GM08714 (cell line): ENCODE data around the gene TMCO6.
"Not testable (repeated sequence)": the region's sequence is repeated elsewhere in the genome, so short reads cannot be mapped to it uniquely, and the experiment has no call there.

Source experiments
- H3K4me3 ChIP-seq: fragments of 200-500 bp; sonication (Bioruptor generic); 2 replicates; pipeline ENCODE4 v1.5.1; 2014; ENCODE audit warnings: mild to moderate bottlenecking, low read length, inconsistent platforms
- ZNF274 ChIP-seq: IDR thresholded peaks from 2 replicates; pipeline ENCODE4 v1.6.1; 2012; ENCODE audit warnings: mild to moderate bottlenecking, low read depth, low read length

Gene TMCO6

DNA sequence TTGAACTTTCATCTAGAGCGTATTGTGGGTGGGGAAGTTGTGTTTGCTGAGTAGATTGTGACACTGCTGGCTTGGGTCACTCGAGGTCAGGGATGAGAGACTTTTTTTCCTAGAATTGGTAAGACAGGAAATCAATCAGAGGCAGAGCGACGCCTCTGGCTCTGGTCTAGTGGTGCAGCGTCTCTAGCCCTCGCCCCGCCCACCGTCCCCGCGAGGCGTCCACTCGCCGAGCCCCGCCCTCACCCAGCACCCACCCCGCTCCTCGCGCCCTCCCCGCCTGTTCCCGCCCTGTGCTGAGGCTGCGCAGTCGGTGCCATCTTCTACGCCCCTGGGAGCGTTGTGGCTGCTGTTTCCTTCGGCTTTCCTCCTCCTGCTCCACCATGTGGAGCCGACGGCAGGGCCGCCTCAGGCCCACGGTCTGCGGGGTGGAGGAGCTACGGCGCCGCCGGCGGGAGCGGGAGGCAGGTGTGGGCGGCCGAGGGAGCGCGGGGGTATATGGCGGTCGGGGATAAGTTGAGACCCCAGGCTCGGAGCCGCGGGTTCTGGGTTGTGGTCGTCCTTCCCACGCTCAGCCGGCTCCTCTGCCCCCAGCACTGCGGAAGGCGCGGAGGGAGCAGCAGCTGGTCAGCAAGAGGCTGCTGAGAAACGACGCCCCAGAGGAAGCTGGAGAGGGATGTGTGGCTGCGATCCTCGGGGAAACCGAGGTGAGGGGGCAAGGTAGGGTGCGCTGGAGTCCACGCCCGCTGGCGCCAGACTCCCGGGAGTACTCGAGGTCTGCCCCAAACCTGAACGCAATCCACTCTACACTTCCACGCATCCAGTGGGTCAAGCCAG, at the start of gene TMCO6:
Gene TMCO6 (plus strand): TSS at position 304 of the 834 bp plus-strand sequence. CDS start 77 bp downstream, at position 381.
- peak within 1 kb of the TSS; percentile 73 for H3K4me3 ChIP-seq
- TF ChIP-seq ZNF274, result no peak

DNA sequence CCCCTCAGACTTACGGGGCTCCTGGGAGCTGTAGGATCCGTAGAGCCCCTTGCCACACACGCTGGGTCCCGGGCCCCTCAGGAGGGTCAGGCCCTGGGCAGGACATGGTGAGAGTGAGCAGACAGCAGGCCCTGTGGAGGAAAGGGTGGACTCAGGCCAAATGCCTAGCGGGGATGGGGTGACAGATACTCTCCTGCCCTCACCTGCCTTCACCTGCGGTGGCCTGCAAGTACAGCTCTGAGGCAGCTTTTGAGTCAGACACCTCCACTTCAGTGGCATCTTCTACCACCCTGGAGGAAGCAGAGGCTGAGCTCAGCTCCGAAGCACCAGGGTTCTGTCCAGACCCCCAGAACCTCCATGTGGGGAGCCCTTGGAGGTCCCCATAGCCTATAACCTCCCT, 48.4 kb upstream of the TMCO6 start:
- H3K4me3 ChIP-seq, result no peak overlapping the region
- TF ChIP-seq ZNF274, result no peak

DNA sequence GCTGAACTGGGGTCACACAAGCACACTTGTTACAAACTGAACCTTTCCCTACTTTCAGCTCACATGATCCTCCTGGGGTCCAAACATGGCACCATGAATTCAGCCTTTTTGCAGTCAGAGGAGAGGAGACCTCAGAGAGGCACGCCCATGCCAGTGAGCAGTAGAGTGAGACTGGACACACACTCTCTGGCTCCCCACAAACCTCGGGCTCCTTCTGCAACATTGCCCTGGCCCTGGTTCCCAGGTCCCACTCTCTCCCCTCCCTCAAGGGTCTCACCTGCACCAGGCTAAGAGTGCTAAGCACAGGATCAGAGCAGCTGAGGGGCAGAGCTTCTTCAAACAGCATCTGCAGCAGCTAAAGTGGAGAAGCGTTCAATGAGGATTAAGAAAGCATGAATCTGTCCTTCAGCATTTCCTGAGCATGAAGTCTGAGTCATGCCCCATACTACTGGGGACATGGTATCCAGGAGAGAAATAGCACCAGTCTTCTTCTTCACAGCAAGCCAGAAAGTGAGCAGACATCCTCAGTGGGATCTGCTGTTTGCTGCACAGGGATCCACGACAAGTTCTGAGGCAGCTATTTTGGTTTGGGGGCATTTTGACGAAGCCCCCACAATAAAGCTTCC, 47.4 kb upstream of the TMCO6 start:
- H3K4me3 ChIP-seq, result no peak overlapping the region
- no peak for TF ChIP-seq ZNF274

DNA sequence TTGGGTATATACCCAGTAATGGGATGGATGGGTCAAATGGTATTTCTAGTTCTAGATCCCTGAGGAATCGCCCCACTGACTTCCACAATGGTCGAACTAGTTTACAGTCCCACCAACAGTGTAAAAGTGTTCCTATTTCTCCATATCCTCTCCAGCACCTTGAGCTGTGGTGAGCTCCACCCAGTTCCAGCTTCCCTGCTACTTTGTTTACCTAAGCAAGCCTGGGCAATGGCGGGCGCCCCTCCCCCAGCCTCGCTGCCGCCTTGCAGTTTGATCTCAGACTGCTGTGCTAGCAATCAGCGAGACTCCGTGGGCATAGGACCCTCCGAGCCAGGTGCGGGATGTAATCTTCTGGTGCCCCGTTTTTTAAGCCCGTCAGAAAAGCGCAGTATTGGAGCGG, 46.2 kb upstream of the TMCO6 start:
- not testable (repeated sequence) for H3K4me3 ChIP-seq

DNA sequence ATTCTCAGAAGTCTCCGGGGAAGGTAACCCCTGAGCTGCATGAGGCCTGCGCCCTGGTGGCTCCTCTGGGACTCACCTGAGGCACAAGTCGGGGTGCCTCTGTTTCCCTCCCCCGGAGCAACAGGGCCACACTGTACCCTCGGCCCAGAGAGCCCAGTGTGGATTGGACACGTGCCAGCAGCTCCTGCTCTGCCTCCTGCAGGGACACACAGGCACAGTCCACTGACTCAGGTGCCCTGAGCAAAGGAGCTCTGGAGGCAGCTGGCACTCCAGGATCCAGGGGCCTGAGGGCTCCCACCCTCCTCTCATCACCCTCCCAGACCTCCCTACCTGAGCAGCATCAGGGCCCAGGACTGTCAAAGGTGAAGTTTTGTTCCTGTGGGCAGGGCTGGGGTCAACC, 45.1 kb upstream of the TMCO6 start:
- H3K4me3 ChIP-seq, result no peak overlapping the region
- TF ChIP-seq ZNF274, result no peak

DNA sequence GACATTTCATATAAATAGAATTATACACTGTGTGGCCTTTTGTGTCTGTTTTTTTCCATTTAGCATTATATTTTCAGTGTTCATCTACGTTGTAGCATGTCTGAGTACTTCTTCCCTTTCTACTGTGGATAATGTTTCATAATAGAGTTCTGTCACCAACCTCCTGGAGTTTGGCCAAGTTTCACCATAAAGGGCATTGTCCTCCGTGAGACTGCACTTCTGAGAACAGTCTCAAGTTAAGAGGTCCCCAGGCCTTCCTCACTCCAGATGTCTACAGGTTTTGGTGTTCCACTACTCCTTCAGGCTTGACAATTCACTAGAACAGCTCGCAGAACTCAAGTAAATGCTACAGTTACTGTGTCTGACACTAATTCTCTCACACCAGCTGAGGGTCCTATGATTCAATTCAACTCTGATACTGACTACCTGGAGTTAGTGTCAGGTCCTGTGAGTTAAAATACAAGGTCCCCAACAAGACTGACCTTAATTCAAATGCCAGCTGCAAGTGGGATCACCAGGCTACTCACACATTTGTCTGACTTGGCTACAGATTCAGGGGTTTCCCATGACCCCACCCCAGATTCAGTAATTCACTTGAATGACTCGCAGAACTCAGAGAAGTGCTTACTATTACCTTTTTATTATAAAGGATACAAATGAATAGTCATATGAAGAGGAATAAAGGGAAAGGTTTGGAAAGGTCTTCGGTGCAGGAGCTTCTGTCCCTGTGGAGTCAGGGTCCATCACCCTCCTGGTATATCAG, 43.5 kb upstream of the TMCO6 start:
- TF ChIP-seq ZNF274, result no peak

DNA sequence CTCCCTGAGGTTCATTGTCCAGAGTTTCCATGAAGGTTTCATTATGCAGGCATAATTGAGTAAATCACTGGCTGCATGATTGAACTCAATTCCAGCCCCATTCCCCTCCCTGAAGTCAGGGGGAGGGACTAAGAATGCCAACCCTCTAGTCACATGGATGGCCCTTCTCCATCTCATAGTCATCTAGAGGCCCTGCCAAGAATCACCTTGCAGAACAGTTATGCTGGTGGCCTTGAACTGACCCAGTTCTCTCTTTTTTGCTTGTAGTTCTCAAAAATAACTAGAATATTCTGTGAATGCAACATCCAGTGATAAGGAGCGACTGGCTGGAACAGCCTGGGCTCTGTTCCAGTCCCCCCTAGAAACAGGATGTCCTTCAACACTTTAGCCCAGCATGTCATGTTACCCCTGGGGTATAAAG, 42.9 kb upstream of the TMCO6 start:
- H3K4me3 ChIP-seq, result no peak overlapping the region
- TF ChIP-seq ZNF274, result no peak

More for the DNA sequence above, 43.5 kb upstream of the TMCO6 start:
- no peak overlapping the region for H3K4me3 ChIP-seq

DNA sequence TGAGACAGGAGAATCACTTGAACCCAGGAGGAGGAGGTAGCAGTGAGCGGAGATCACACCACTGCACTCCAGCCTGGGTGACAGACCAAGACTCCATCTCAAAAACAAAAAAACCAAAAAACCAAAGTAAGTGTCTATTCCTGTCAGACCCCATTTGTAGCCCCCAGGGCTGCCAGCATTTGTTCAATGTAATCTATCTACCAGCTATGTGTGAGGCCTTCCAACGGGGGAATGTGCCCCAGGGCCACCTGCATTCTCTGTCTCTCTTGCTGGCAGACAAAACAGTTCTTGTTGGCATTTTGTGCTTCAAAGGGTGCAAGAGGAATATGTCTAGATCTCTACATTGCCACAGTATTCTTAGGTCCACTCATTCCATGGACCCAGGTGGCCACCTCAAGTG, 40.4 kb upstream of the TMCO6 start:
- no peak for TF ChIP-seq ZNF274
- H3K4me3 ChIP-seq, result no peak overlapping the region

DNA sequence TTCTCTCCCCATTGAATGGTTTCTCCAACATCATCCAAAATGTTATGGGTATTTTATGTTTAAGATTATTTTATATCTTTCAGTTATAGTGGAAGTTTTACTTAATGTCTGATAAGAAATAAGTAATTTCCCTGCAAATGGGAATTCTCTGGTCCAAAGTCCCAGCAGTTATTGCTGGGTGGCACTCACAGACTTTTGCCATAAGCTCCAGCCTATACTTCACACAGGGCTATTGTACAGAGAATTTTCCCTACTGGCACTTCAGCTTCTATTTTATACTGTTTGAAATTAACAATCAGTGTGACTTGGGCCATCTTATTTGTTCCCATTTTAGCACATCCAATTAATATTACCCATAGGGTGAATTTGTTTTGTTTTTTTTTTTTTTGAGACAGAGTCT, 39.2 kb upstream of the TMCO6 start:
- no peak overlapping the region for H3K4me3 ChIP-seq

DNA sequence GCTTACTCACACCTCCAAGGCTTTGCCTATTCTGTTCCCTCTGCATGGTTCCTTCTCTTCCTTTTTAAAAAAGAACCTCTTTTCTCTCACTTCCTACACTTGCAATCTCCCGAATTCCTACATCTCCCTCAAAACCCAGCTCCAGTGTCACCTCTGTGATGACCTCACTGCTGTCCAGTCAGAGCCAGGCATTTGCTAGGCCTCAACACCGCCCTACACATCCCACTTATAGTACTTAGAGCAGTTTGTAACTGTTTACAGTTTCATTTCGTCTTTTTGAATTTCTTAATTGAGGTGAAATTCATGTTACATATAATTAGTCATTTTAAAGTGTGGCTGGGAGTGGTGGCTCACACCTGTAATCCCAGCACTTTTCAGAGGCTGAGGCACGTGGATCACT, 37.1 kb upstream of the TMCO6 start:
- TF ChIP-seq ZNF274, result no peak
- H3K4me3 ChIP-seq, result no peak overlapping the region

More for the DNA sequence above, 39.2 kb upstream of the TMCO6 start:
- no peak for TF ChIP-seq ZNF274

DNA sequence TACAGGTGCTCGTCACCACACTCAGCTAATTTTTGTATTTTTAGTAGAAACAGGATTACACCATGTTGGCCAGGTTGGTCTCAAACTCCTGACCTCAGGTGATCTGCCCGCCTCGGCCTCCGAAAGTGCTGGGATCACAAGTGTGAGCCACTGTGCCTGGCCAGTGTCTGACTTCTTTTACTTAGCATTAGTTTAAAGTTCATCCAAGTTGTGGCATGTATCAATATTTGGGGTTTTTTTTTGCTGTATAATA, 35.9 kb upstream of the TMCO6 start:
- H3K4me3 ChIP-seq, result not testable (repeated sequence)

DNA sequence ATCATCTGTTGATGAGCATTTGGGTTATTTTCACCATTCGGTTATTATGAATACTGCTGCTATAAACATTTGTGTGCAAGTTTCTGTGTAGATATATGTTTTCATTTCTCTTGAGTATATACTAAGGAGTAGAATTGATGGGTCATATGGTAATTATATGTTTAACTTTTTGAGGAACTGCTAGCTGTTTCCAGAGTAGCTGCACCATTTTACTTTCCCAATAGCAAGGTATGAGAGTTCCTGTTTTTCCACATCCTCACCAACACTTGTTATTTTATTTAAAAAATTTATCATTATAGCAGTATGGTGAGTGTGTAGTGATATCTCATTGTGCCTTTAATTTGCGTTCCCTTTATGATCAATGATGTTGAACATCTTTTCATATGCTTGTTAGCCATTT, 35.5 kb upstream of the TMCO6 start:
- H3K4me3 ChIP-seq, result no peak overlapping the region
- TF ChIP-seq ZNF274, result no peak

DNA sequence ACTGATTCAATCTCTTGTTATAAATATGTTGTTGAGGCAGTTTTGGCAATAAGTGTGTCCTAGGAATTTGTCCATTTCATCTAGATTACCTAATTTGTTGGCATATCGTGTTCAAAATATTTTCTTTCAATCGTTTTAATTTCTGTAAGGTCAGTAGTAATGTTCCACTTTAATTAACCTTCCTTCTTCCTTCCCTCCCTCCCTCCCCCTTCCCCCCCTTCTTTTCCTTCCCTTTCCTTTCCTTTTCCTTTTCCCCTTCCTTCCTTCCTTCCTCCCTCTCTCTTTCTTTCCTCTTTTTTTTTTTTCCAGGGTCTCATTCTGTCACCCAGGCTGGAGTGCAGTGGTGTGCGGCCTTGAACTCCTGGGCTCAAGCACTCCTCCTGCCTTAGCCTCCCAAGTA, 33.4 kb upstream of the TMCO6 start:
- no peak overlapping the region for H3K4me3 ChIP-seq
- TF ChIP-seq ZNF274, result no peak

DNA sequence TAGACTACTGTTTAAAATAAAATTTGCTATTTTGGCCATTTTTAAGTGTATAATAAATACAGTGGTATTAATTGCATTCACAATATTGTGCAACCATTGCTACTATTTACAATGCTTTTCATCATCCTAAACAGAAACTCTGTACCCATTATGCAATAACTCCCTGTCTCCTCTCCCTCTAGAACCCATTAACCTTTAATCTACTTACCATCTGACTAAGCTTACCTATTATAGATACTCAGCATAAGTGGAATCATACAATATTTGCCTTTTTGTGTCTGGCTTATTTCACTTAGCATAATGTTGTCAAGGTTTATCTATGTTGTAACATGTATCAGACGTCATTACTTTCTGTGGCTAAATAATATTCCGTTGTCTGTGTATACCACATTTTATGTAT, 32.2 kb upstream of the TMCO6 start:
- TF ChIP-seq ZNF274, result no peak
- H3K4me3 ChIP-seq, result no peak overlapping the region

DNA sequence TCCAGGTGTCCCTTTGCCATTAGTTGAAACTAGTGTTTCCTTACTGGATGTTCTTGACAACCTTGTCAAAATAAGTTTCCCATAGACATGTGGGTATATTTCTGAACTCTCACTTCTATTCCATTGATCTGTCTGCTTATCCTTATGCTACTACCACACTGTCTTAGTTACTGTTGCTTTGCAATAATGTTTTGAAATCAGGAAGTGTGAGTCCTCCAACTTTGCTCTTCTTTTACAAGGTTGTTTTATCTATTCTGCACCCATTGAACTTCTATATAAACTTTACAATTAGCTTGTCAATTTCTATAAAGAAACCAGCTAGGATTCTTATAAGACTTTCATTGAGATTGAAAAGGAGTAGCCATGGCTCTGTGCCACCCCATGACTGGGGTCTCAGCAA, 30.5 kb upstream of the TMCO6 start:
- TF ChIP-seq ZNF274, result no peak
- H3K4me3 ChIP-seq, result no peak overlapping the region

DNA sequence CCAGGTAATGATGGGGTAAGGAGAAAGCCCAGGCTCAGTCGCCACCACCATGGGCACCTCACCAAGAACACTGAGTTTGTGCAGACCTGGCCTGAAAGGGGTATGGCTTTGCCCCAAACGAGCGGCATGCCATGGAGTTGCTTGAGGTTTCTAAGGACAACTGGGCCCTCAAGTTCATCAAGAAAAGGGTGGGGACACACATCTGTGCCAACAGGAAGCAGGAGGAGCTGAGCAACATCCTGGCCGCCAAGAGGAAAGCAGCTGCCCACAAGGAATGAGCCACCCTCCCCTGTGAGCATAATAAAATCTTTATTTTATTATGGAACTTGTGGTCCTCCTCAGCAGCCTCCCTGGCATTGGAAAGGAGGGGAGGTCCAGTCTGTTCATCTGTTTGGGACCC, 30.1 kb upstream of the TMCO6 start:
- no peak overlapping the region for H3K4me3 ChIP-seq
- no peak for TF ChIP-seq ZNF274
